Activated CD4-positive, alpha-beta T cell treated with anti-CD3 and anti-CD28 coated beads, Interleukin-2, Interleukin-6, amounts not matched to agents 100 ng/mL and 50 ng/mL, durations not matched to agents 16 hours and 8 hours (primary cell): ENCODE data around the gene ZNF143.
A peak's percentile ranks its signal among the peaks of the same experiment; 100 is the strongest.
"Not testable (repeated sequence)": the region's sequence is repeated elsewhere in the genome, so short reads cannot be mapped to it uniquely, and the experiment has no call there.

Experiments used
- DNase-seq: peaks from one replicate; pipeline ENCODE4 v3.0.0-alpha.2; 2020

The ZNF143 gene

GRCh38 chr11:9460322-9461062 is at the start of gene ZNF143:
Gene ZNF143 (plus strand): TSS chr11:9461012. CDS start chr11:9471309, 10,297 bp downstream.
- DNase-seq, result peak; percentile 100

DNA sequence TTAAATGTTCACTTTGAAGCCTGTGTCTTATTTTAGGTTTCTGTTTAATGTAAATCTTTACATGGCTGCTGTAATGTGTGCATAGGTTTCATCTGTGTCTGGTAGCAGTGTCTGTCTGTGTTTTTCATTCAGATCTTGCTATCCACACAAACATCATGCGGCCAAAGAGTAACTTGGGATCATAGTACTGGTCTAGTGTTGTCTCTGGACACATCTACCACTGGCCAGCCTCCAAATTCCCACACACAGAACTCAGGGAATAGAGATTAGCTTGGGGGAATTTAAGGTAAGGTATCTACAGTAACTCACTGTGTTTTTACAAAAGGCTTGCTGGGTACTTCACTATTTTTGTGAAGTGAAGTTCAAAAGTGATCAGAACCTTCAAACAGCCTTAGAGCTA is 32.1 kb upstream of the ZNF143 start:
- DNase-seq, result no peak

DNA sequence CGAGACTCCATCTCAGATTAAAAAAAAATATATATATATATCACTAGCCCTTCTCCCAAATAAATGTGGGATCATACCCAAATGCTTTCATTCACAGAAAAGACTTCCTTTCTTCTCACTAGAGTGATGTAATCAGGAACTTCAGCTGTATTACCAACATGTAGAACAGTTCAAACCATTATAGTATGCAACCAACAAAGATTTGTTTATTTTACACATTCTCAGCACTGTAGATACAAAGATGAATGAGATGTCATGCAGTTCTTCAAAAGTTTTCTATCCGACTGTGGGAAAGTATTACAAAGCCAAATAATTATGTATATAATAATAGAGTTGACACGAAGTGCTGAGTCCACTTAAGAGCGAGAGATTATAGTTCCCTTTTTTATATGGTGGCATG is 22.2 kb upstream of the ZNF143 start:
- DNase-seq, result no peak

DNA sequence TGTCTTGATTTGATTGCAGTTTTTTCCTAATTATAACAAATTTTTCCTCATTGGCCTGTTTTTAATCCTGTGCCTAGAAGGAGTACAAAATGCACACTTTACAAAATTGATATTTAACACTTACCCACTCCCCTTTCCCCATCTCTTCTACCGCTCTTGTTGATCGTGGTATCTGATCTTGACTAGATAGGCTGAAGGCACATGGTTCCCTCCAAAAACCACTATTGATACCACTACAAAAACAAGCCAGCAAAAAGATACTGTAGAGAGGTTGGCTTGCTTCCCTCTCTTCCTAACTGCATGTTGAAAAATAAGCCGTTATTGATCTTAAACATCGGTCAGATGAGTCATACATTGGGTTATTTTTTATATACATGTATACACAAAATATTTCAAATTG is 14.6 kb upstream of the ZNF143 start:
- DNase-seq, result no peak

- DNase-seq, result no peak
These were observed 12.0 kb upstream of the ZNF143 start for GRCh38 chr11:9448576-9449352.

DNA sequence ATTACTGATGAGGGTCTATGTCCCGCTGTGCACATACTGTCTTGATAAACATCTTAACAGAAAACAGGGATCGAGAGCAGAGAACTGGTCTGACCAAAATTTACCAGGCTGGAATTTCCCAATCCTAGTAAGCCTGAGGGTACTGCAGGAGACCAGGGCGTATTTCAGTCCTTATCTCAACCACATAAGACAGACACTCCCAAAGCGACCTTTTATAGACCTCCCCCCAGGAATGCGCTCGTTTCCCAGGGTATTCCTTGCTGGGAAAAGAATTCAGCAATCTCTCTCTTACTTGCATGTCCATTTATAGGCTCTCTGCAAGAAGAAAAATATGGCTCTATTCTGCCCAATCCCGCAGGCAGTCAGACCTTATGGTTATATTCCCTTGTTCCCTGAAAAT is 8.8 kb upstream of the ZNF143 start:
- DNase-seq, result not testable (repeated sequence)

- no peak for DNase-seq
These were observed 5.1 kb upstream of the ZNF143 start for GRCh38 chr11:9455722-9456121.

GRCh38 chr11:9459667-9460321 is 1.0 kb upstream of the ZNF143 start:
- peak; percentile 51 for DNase-seq

DNA sequence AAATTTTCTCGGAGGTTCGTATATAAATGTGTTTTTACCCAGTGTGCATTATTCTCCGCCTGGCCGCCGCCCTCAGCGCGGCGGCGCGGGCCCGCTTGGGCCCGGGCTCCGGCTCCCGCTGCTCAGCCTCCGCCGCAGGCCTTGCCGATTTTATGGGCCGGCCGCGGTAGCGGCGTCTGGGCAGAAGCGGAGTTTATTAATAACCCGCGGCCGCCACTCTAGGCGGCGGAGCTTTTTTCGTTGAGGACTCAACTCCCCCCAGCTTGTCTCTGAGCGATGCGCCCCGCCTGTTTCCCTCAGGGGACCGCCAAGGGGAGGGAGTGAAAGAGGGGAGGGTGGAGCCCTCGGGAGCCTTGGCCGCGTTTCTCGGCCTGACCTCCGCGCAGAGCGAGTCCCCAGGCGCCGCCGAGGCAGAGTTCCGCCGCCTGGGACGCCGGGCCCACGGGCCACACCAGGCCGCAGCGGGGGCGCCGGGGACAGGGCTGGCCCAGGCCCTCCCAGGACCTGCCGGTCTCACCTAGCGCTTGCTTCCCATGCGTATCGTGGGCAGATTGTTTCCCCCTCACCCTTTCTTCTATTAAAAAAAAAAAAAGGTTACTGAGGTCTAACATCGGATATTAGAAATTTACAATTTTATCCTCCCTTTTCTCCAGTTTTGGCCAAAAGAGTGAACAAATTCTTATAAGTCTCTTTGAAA is 399 bp downstream of the ZNF143 start:
- DNase-seq, result peak; percentile 82

GRCh38 chr11:9461760-9462134 is 935 bp downstream of the ZNF143 start:
- peak; percentile 49 for DNase-seq

- no peak for DNase-seq
These were observed 1.5 kb downstream of the ZNF143 start for GRCh38 chr11:9462172-9462799.

DNA sequence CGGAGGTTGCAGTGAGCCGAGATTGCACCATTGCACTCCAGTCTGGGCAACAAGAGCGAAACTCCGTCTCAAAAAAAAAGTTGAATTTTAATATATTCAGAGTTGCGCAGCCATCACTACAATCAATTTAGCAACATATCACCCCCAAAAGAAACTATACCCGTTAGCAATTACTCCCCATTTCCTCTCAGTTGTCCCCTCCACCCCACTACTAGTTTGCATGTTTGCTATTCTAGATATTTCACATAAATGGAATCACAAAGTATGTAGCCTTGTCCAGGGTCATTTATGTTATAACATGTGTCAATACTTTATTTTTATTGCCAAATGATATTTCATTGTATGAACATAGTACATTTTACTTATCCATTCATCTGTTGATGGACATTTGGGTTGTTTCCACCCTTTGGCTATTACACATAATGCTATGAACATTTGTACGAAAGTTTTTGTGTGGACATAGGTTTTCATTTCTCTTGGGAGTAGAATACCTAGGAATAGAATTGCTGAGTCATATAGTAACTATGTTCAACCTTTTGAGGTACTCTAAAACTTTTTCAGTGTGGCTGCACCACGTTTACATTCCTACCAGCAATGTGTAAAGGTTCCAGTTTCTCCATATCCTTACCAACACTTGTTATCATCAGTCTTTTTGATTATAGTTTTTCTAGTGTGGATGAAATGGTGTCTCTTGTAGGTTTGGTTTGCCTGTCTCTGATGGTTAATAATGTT is 2.2 kb downstream of the ZNF143 start:
- peak; percentile 20 for DNase-seq

GRCh38 chr11:9470765-9471164 is 10.0 kb downstream of the ZNF143 start:
- DNase-seq, result no peak

- no peak for DNase-seq
These were observed 12.6 kb downstream of the ZNF143 start for GRCh38 chr11:9473408-9473807.

DNA sequence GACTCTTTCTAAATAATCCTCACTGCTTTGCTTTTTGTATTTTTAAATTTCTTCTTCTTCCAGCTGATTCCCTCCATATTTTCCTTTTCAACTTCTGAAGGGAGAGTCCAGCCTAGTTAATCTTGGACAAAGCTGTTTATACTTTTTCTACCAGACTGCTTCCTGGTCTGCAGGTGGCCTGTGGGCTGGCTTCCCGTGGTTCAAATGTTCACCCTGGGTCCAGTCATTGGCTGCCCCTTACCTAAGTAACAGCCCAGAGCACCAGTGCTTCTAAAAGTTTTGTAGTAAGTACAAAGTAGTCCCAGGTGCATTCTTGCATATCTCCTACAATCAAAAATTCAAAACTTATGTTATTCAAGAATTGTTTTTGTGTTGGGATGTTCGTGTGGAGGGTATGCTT is 19.1 kb downstream of the ZNF143 start:
- no peak for DNase-seq

- no peak for DNase-seq
These were observed 28.4 kb downstream of the ZNF143 start for GRCh38 chr11:9489080-9489765.

GRCh38 chr11:9490376-9490775 is 29.6 kb downstream of the ZNF143 start:
- DNase-seq, result no peak

DNA sequence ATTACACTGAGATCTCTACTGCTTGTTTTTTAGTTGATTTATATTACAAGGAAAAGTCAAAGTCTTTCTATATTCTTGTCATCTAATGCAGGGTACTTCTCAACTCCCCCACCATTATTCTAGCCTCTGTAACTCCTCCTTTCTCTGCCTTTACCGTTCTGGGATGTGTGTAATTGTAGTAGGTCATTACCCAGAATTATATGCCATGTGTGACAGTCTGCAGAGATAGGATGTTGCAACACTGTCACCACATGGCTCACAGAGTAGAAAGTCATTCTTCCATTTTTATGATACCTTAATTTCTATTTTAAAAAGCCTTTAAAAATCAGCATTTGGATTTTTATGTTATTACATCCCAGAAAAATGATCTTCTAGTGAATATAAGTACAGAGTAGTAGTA is 32.7 kb downstream of the ZNF143 start:
- DNase-seq, result no peak

DNA sequence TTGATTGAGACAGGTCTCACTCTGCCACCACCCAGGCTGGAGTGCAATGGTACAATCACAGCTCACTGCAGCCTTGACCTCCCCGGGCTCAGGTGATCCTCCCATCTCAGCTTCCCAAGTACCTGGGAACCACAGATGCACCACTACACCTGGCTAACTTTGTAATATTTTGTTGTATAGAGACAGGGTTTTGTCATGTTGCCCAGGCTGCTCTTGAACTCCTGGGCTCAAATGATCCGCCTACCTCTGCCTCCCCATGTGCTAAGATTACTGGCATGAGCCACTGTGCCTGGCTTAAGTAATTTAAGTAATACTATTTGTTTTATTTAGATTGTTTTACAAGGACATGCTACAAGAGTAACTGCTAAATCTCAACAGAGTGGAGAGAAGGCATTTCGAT is 33.5 kb downstream of the ZNF143 start:
- no peak for DNase-seq

GRCh38 chr11:9495803-9496514 is 35.1 kb downstream of the ZNF143 start:
- no peak for DNase-seq
